C4-2B (cell line): Measurements from ENCODE around the gene ST3GAL5.

ENCODE experiments used
- CTCF ChIP-seq: fragments of 450-650 bp; conservative IDR thresholded peaks from 2 replicates; pipeline ENCODE4 v1.5.1; 2017; ENCODE audit warnings: mild to moderate bottlenecking
- ZFX ChIP-seq: fragments of 450-650 bp; IDR thresholded peaks from 2 replicates; pipeline ENCODE4 v1.6.1; 2017

- TF ChIP-seq CTCF (no peak), ZFX (no peak)
Measured at GRCh38 chr2:85903849-85904248, 15.1 kb upstream of the ST3GAL5 start.
